Stimulated activated naive CD8-positive, alpha-beta T cell treated with anti-CD3 and anti-CD28 coated beads, Interleukin-15, Interleukin-2, amounts not matched to agents 100 U/mL and 50 U/mL, for 24 hours (primary cell): ENCODE measurements around the gene NUBPL.

ENCODE experiments used
- ATAC-seq: fragments of 150-1000 bp; cut with Tn5 transposase; one replicate; pipeline ENCODE4 v1.10.0; 2021
- DNase-seq: peaks from one replicate; pipeline ENCODE4 v3.0.0; 2021

The NUBPL gene

GRCh38 chr14:31561155-31561846 is at the start of gene NUBPL:
NUBPL (plus strand) TSS chr14:31561404; CDS start chr14:31561440, 36 bp downstream.
- DNase-seq (peak; percentile 97), ATAC-seq (peak; percentile 96)

GRCh38 chr14:31527087-31527486 is 34.1 kb upstream of the NUBPL start:
- no peak for ATAC-seq
- DNase-seq, result no peak

- DNase-seq (no peak), ATAC-seq (no peak)
Observed at GRCh38 chr14:31527546-31527945, 33.7 kb upstream of the NUBPL start.

- no peak for ATAC-seq
- no peak for DNase-seq
Observed at GRCh38 chr14:31529053-31529452, 32.2 kb upstream of the NUBPL start.

GRCh38 chr14:31530136-31530535 is 31.1 kb upstream of the NUBPL start:
- DNase-seq, result no peak
- ATAC-seq, result no peak

GRCh38 chr14:31536201-31536960 is 24.8 kb upstream of the NUBPL start:
- ATAC-seq (peak; percentile 23), DNase-seq (no peak)

GRCh38 chr14:31541702-31542101 is 19.5 kb upstream of the NUBPL start:
- ATAC-seq, result no peak
- no peak for DNase-seq

GRCh38 chr14:31543969-31544799 is 17.0 kb upstream of the NUBPL start:
- ATAC-seq (no peak), DNase-seq (no peak)

GRCh38 chr14:31544816-31545215 is 16.4 kb upstream of the NUBPL start:
- no peak for ATAC-seq
- no peak for DNase-seq

GRCh38 chr14:31545328-31545727 is 15.9 kb upstream of the NUBPL start:
- DNase-seq, result no peak

GRCh38 chr14:31549817-31550216 is 11.4 kb upstream of the NUBPL start:
- DNase-seq, result no peak

More at GRCh38 chr14:31545328-31545727, 15.9 kb upstream of the NUBPL start:
- ATAC-seq, result no peak

GRCh38 chr14:31550589-31550988 is 10.6 kb upstream of the NUBPL start:
- no peak for ATAC-seq
- no peak for DNase-seq

More at GRCh38 chr14:31549817-31550216, 11.4 kb upstream of the NUBPL start:
- no peak for ATAC-seq

- DNase-seq (no peak), ATAC-seq (no peak)
Observed at GRCh38 chr14:31556191-31556590, 5.0 kb upstream of the NUBPL start.

GRCh38 chr14:31559939-31560338 is 1.3 kb upstream of the NUBPL start:
- DNase-seq, result no peak
- ATAC-seq, result no peak

GRCh38 chr14:31560759-31561154 is 447 bp upstream of the NUBPL start:
- DNase-seq, result no peak
- peak; percentile 2 for ATAC-seq

- no peak for ATAC-seq
- DNase-seq, result no peak
Observed at GRCh38 chr14:31564194-31564593, 3.0 kb downstream of the NUBPL start.

- ATAC-seq (no peak), DNase-seq (no peak)
Observed at GRCh38 chr14:31566456-31566855, 5.3 kb downstream of the NUBPL start.

- DNase-seq (no peak), ATAC-seq (no peak)
Observed at GRCh38 chr14:31567655-31568054, 6.5 kb downstream of the NUBPL start.

GRCh38 chr14:31568161-31568560 is 7.0 kb downstream of the NUBPL start:
- DNase-seq, result no peak

GRCh38 chr14:31568671-31569070 is 7.5 kb downstream of the NUBPL start:
- ATAC-seq (no peak), DNase-seq (no peak)

More at GRCh38 chr14:31568161-31568560, 7.0 kb downstream of the NUBPL start:
- ATAC-seq, result no peak

- no peak for ATAC-seq
- DNase-seq, result no peak
Observed at GRCh38 chr14:31572955-31573354, 11.8 kb downstream of the NUBPL start.

GRCh38 chr14:31576949-31577348 is 15.7 kb downstream of the NUBPL start:
- ATAC-seq, result no peak
- DNase-seq, result no peak

- ATAC-seq (no peak), DNase-seq (no peak)
Observed at GRCh38 chr14:31578266-31578665, 17.1 kb downstream of the NUBPL start.
